T-helper 1 cell treated with Interleukin-12 subunit alpha and Interleukin-12 subunit beta and Interleukin-4 antibody, amounts not matched to agents 30 ng/mL and 1 ng/mL, for 36 hours (primary cell): ENCODE results near the gene ELL. TPM values are rescaled to one million over a fixed set of nuclear protein-coding genes. Genes with fewer than 3 reads are reported as not detected.
"Not testable (repeated sequence)": the region's sequence is repeated elsewhere in the genome, so short reads cannot be mapped to it uniquely, and the experiment has no call there.

Experiments used
- intact Hi-C: fragments of 100-400 bp; cut with micrococcal nuclease; formaldehyde crosslinking; loops from one replicate; pipeline ENCODE4 v1.15.1; 2024
- total RNA-seq: library from RNA; stranded (reverse); gene quantifications from 2 replicates; pipeline ENCODE4 v1.2.3, GENCODE V29; 2022

Gene ELL
- total RNA-seq: 25.7 and 30.2 TPM in 2 replicates

DNA sequence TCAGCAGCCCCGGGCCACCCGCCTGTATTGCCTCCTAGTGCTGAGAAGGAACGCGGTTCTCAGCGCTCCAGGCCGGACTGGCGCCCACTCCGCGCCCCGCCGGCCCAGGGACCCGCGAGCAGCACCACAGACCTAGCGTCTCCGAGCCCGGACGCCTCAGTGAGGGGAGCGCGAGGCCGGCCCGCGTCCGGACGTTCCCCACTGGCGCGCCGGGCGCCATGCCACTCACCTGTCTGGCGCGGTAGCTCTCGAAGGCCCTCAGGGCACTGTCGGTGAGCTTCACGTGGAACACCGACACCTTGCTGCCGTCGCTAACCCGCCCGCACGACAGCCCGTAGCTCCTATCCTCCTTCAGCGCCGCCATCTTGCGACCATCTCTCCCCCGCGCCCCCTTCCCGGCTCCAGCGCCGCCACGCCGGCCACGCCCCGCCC lies at the start of gene ELL:
TSS of gene ELL (minus strand) at position 379 of the 432 bp plus-strand sequence. CDS start at position 364, 15 bp downstream.
- intact Hi-C loops: loop anchor here (1.0 to 5.0 kb wide), 19 partner anchors 23 to 1214 kb away; partner anchors contain the start of genes ARMC6, BORCS8, COPE and CRTC1

DNA sequence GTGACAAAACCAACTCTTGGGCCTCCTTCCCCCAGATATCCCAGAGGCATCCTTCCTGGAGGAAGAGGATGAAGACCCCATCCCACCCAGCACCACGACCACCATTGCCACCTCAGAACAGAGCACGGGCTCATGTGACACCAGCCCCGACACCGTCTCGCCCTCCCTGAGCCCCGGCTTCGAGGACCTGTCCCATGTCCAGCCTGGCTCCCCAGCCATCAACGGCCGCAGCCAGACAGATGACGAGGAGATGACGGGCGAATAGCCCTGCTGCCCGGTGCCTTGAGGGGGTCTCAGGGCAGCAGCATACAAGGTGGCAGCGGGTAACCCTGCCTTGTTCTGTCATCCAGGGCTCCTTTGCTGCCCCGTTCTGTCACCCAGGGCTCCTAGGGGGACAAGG lies 46.5 kb upstream of the ELL start:
- intact Hi-C loops: no loop called here

DNA sequence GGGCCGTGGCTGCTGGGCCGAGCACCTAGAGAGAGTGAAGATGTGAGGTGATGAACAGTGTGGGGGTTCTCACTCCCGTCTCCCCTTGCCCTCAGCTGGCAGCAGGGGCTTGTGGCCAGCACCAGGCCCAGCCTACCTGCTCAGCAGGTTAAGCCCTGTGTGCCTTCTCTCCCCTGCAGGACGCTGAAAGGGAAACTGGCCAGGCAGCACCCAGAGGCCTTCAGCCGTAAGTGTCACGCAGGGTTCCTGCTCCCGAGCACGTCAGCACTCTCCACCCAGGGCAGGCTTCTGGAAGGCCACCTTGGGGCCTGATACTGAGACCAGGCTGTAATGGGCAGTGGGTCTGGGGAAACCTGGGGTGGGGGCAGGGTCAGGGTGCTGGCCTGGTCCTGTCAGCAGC lies 45.1 kb upstream of the ELL start:
- intact Hi-C loops: no loop called here

DNA sequence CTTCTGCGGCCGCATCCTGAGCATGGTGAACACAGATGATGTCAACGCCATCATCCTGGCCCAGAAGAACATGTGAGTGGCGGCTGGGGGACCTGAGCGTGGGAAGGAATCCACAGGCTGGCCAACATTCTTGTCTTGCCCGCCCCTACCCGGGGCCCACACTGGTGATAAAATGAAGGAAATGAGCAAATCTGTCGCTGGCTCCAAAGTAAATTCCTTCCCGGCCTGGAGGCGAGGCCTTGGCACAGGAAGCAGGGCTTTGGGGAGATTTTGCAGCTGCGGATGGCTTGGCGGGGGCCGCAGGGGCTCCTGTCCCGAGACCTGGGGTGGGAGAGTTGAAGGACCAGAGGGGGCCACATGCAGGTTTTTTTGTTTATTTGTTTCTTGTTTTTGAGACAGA lies 40.2 kb upstream of the ELL start:
- intact Hi-C loops: no loop called here

DNA sequence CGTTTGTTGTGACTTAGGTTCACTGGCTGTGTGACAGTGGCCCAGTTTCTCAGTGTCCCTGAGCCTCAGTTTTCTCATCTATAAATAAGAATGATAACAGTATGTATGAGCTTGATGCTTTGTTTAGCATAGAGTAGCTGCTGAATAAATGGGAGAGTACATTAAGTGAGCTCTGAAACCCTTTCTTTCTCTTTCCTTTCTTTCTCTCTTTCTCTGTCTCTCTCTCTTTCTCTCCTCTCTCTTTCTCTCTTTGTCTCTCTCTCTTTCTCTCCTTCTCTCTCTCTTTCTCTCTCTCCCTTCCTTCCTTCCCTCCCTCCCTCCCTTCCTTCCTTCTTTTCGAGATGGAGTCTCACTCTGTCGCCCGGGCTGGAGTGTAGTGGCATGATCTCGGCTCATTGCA lies 37.8 kb upstream of the ELL start:
- intact Hi-C loops: no loop called here

DNA sequence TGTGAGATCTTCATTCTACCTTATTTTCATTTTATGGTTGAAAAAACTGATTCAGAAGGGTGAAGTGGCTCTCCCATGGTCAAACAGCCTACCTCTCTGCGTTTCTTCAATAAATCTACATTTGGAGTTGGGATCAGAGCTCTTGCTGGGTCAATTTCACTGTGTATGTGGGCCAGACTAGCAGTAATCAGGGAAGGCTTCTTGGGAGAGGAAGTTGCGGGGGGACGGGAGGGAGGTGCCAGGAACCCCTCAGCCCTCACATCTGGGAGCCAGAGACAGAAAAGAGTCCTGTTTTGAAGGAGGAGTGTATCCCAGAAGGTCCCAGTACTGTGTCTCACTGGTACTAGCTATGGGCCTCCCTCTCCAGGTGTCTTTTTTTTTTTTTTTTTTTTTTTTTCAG lies 36.7 kb upstream of the ELL start:
- intact Hi-C loops: no loop called here

DNA sequence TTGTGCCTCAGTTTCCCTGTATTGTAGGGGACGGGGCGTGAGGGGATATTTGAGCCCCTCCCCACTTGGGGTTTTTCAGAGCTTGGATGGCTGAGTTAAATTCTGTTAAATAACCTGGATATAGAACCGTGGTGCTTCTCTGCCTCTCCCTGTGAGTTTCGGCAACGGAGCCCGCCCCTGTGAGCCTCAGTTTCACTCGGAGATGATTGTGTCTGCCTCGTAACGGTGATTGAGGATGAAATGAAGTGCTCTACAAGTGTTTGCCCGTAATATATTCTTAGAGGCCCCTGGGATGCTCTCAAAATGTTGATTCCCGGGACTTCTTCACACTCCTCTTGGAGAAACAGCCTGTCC lies 36.3 kb upstream of the ELL start:
- intact Hi-C loops: no loop called here

DNA sequence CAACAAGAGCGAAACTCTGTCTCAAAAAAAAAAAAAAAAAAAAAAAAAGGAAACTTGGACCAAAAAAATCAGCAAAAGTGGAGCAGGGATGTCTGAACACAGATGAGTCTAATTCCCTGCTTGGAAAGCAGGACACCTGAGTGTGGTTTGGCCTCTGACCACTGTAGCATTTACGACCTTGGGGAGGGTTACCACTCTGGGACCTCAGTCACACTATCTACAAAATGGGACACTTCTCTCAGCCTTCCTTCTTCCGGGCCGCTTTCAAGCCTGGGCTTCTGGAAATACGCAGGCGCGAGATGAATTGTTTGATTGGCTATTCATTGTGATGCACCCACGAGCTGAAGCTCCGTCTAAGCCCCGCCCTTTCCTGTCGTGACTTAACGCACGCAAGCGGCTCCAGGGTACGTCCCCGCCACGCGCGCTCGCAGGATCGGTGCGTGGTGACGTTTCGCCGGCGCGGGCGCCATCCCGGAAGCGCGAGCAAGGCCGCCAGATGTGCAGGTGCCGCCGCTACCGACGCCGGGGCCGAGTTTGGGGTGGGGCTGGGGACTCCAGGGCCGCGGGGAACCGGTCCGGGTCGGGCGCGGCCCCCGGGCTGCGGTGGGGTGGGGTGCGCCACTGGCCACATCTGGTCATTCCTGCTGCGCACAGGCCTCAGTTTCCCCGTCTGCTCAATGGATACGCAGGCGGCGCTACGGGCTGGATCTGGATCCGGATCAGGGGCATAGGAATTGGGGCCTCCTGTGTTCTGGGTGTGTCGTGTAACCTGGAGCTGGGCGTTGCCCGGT lies 35.7 kb upstream of the ELL start, which contains the start of gene KXD1:
TSS of gene KXD1 (plus strand) at position 460 of the 791 bp plus-strand sequence. CDS start 4,187 bp downstream, outside the sequence.
- intact Hi-C loops: loop anchor here (1.0 kb wide), 6 partner anchors 13 to 362 kb away; partner anchors contain the start of genes COPE, DDX49, ELL and REX1BD

DNA sequence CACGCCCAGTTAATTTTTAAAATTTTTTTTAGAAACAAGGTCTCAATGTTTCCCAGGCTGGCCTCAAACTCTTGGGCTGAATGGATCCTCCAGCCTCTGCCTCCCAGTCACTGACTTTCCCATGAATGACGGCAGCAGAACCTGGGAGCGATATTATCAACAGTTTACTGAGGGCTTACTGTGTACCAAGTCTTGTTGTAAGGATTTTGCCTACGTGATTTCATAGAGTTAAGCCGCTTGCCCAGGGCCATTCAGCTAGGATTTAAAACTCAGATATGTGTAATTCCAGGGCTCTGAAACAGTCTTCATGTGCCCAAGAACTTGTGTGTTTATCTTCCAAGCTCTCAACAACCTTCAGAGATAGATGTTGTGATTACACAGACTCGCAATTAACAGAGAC lies 29.8 kb upstream of the ELL start:
- intact Hi-C loops: no loop called here

DNA sequence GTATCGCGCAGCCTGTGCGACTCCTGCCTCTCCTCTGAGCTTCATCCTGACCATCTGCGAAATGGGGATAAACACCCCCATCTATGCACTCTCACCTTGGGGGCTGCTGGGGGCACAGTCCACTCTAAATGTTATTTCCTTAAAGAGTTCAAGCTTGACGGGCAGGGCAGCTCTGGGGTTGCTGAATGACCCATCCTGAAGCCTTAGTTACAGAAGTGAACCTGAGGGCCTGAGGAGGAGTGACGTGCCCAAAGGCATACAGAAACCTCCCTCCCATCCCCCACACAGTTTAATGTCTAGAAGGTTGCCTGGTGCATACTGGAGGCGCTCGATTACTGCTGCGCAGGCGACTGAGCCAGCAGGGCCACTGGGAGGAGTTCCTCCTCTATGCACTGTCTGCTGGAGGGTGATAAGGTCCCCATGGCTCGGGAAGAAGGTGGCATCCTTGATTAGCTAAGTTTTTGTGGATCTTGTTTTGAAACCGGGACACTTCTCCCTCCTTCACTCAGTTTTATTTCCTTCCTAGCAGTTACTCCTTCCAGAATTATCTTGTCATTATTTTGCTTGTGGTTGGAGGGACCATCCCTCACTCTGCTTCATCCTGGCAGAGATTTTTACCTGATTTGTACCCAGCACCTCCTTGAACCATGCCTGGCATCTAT lies 22.1 kb upstream of the ELL start:
- intact Hi-C loops: loop anchor here (1.0 kb wide), 7 partner anchors 13 to 648 kb away; partner anchors contain the start of genes BORCS8, ELL, KXD1 and REX1BD

DNA sequence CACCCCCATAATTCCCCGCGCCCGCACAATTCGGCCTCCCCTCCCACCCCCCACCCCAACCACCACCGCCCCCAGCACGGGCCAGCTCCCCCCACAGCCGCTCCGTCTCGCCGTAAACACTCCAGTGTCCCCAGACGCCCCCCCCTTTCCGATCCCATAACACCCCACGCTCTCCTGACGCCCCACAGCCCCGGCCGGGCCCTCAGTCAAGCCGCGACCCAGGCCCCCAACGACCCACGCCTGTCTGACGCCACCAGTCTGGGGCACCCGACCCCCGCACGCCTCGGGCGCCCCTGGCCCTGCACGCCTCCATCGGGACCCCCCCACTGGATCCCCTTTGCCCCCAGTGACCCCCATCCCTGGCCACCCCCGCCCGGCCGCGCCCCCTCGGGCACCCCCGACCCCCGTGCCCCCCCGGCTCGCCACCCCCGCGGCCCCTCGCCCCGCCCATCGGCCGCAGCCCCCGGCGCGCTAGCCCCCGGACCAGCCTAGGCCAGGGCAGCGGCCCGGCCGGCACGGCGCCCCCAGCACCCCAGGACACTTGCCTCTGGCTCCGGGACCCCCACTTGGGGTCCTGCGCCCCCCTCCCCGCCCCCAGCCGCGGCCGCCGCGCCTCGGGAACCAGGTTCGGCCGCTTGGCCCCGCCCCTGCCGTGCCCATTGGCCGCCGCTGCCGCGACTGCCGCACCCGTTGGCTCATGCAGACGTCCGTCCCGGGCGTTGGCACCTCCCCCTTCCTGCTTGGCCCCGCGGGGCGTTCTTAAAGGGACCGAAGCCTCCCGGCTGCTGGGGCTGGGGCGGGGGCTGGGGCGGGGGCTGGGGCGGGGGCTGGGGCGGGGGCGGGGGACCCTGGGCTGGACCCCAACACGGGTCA lies 21.3 kb upstream of the ELL start, which contains the start of gene FKBP8:
TSS of gene FKBP8 (minus strand) at position 633 of the 873 bp plus-strand sequence. CDS start 1,603 bp downstream, outside the sequence.
- intact Hi-C loops: no loop called here

DNA sequence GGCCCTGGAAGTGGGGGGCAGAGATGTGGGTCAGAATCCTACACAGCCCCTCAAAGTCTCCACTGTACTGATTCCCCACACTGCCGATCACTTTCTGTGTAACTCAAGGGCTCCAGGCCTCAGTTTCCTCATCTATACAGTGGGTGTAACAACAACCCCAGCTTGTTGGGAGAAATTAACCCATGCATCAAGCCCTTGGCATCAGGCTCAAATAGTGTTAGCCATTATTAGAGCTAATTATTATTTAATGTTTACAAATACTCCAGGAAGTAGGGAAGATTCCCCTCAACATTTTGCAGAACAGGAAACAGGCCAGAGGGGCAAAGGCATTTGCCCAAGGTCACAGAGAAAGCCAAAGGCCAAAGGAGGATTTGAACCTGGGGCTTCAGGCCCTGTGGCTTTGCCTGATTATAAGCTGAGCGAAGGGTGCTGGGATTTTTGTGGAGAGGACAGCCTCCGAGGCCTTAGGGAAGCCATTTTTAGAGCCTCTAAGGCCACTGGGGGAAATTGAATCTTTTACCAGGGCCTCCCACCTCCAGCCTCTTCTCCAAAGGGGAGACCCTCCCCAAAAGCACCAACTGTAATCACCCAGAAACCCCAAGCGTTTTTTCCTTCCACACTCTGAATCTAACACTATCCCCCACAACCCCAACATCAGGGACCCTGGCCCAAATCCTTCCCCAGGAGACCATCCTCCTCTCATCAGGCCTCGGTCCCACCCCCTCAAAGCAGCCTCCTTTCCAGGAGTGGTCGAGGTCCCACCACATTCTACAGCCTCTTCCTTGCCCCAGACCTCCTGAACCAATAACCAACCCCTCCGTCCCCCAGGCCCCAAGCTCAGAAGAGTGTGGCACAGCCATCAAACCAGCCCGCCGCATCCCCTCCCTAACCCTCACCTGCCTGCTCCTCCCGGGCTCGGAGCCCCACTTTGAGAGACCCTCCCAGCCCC lies 20.4 kb upstream of the ELL start:
- intact Hi-C loops: no loop called here

DNA sequence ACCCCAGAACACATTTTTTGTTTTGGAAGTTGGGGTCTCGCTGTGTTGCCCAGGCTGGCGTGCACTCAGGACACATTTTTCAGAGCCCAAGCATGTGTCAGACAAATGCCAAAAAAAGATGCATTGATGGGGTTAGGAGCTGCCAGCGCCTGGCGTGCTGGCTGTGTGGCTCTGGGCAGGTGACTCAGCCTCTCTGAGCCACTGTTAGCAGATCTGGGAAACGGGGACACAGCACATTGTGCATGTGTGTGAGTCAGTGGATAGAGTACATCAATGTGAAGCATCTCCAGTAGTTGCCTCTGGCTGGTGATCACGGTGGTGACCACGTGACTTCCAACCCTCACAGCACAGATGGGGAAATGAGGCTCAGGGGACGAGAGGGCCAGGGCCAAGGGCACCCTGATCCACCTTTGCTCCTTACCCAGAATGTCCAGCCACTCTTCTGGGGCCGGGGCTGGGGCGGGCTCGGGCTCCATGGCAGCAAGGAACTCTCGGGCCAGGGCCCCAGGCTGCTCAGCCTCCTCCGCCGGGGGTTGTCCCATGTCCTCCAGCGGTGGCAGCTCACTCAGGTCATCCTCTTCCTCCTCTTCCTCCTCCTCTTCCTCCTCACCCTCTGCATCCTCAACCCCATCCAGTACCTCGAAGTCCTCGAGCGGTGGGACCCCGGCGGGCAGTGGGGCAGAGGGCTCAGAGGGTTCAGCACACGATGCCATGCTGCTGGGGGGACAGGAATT lies 19.6 kb upstream of the ELL start:
- intact Hi-C loops: no loop called here

DNA sequence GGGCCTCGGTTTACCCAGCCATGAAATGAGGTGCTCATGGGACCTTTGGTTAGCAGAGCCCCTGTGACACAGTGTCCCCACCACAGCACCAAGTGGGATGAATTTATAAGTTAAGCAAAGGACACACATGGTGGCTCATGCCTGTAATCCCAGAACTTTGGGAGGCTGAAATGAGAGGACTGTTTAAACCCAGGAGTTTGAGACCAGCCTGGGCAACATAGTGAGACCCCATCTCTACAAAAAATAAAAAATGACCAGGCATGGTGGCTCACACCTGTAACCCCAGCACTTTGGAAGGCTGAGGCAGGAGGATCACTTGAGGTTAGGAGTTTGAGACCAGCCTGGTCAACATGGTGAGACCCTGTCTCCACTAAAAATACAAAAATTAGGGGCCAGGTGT lies 18.3 kb upstream of the ELL start:
- intact Hi-C loops: not testable (repeated sequence)

DNA sequence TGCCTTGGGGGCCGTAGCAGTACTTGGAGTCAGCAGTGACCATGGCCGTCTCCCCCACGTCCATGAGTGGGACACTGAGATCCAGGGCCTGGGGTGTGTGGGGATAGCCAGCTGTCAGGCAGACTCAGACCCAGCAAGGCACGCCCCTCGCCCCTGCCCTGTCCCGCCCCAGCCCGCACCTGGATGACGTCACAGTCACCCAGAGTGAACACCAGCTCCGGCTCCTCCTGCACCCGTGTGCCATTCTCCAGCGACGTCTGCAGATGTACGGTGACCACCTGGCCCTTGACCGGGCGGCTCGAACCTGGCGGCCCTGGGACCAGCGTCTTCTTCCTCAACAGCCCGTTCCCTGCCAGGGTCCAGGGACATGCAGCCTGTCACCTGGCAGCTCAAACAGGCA lies 17.5 kb upstream of the ELL start:
- intact Hi-C loops: no loop called here

DNA sequence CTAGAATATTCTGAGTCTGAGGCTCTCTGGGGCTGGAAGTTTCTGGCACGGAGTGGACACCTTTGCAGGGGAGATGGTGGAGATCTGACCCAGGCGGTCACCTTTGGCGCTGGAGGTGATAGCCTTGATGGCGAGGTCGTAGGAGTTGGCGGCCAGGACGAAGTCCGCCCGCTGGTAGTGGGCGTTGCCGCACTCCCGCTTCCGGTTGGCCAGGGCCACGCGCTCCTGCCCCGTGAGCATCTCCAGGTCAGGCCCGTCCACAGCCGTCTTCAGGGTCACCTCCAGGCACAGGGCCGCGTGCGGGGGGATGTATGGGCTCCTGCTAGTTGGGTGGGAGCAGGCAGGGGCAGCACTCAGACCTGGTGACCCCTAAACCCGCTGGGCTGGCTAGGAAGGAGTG lies 16.2 kb upstream of the ELL start:
- intact Hi-C loops: no loop called here

DNA sequence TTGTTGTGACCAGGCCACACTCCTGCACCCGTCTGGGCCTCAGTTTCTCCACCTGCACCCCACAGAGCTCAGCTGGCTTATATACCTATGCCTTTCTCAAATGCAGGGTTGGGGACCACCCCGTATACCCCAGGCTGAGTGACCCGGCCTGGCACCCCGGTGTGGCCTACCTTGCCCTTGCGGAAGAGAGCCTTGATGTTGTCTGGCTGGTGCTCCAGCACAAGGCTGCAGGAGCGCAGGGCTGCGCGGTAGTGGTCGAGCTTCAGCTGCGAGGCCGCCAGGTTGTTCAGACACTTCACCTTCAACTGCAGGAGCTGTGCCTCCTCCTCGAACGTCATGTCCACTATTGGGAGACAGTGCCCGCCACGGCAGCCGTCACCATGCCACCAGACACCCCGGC lies 15.6 kb upstream of the ELL start:
- intact Hi-C loops: no loop called here

DNA sequence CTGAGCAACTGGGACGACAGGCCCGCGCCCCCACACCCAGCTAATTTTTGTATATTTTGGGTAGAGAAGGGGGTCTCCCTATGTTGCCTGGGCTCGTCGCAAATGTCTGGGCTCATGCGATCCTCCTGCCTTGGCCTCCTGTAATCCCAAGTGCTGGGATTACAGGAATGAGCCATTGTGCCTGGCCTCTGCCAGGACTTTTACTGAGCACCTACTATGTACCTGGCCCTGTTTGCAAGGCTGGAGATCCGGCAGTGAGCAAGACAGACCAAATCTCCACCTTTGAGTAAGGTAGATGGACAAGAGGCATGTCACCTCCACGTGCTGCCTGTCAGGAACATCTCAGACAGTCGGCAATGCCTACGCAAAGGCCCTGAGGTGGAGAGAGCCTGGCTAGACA lies 14.6 kb upstream of the ELL start:
- intact Hi-C loops: no loop called here

DNA sequence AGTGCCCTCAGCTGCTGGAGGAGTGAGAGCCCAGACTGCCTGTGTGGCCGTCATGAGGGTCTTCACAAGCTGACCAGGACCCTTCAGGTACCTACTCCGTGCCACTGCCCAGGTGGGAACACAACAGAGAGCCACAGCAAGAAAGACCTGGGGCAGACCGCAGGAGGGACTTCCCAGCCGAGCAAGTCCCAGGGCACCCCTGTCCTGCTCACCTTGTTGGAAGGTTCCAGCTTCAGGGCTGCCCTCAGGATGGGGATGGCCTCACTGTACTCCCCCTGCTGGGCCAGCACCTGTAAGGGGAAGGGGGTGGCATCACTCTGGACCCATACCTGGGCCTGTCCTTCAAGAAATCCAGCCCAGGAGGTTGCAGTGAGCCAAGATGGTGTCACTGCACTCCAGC lies 11.2 kb upstream of the ELL start:
- intact Hi-C loops: no loop called here
